Raji (cell line): ENCODE measurements around the gene TRAF3IP3.

Source experiments
- POLR2A ChIP-seq: IDR thresholded peaks from 2 replicates; pipeline ENCODE4 v1.6.1; 2011; ENCODE audit warnings: low read depth, low read length, control low read depth; ENCODE audit not compliant: insufficient read depth

TRAF3IP3 gene

GRCh38 chr1:209755926-209756614, at the start of gene TRAF3IP3:
TRAF3IP3 (plus strand) TSS chr1:209756053; CDS start chr1:209760040, 3,987 bp downstream.
- peak; percentile 59 for TF ChIP-seq POLR2A

GRCh38 chr1:209706622-209707021, 49.2 kb upstream of the TRAF3IP3 start:
- TF ChIP-seq POLR2A = no peak

GRCh38 chr1:209707308-209707707, 48.5 kb upstream of the TRAF3IP3 start:
- TF ChIP-seq POLR2A = no peak

GRCh38 chr1:209708297-209708696, 47.6 kb upstream of the TRAF3IP3 start:
- no peak for TF ChIP-seq POLR2A

GRCh38 chr1:209710093-209710492, 45.8 kb upstream of the TRAF3IP3 start:
- no peak for TF ChIP-seq POLR2A

- TF ChIP-seq POLR2A = no peak
Observed at GRCh38 chr1:209710847-209711246, 45.0 kb upstream of the TRAF3IP3 start.

- TF ChIP-seq POLR2A = no peak
Observed at GRCh38 chr1:209714338-209714737, 41.5 kb upstream of the TRAF3IP3 start.

- no peak for TF ChIP-seq POLR2A
Observed at GRCh38 chr1:209715314-209715713, 40.5 kb upstream of the TRAF3IP3 start.

- no peak for TF ChIP-seq POLR2A
Observed at GRCh38 chr1:209717818-209718217, 38.0 kb upstream of the TRAF3IP3 start.

GRCh38 chr1:209720326-209720725, 35.5 kb upstream of the TRAF3IP3 start:
- no peak for TF ChIP-seq POLR2A

- TF ChIP-seq POLR2A = no peak
Observed at GRCh38 chr1:209720826-209721225, 35.0 kb upstream of the TRAF3IP3 start.

- TF ChIP-seq POLR2A = no peak
Observed at GRCh38 chr1:209721323-209721722, 34.5 kb upstream of the TRAF3IP3 start.

GRCh38 chr1:209723265-209723664, 32.6 kb upstream of the TRAF3IP3 start:
- no peak for TF ChIP-seq POLR2A

GRCh38 chr1:209723756-209724693, 31.8 kb upstream of the TRAF3IP3 start:
- no peak for TF ChIP-seq POLR2A

GRCh38 chr1:209727286-209727685, 28.6 kb upstream of the TRAF3IP3 start:
- no peak for TF ChIP-seq POLR2A

- no peak for TF ChIP-seq POLR2A
Observed at GRCh38 chr1:209727785-209728184, 28.1 kb upstream of the TRAF3IP3 start.
